HG03060 (cell line): ENCODE measurements around the gene TMEM222.
"Not testable (repeated sequence)": the region's sequence is repeated elsewhere in the genome, so short reads cannot be mapped to it uniquely, and the experiment has no call there.

ENCODE experiments used
- ATAC-seq: cut with Tn5 transposase; IDR thresholded peaks from one replicate; pipeline ENCODE4 v1.9.1; 2021; ENCODE audit warnings: low read depth, moderate number of reproducible peaks; ENCODE audit not compliant: unreplicated experiment

Gene TMEM222

GRCh38 chr1:27321813-27322568 is at the start of gene TMEM222:
Gene TMEM222, plus strand, starts transcription at chr1:27322163. Its CDS starts 35 bp downstream, at chr1:27322198.
- peak; percentile 74 for ATAC-seq

DNA sequence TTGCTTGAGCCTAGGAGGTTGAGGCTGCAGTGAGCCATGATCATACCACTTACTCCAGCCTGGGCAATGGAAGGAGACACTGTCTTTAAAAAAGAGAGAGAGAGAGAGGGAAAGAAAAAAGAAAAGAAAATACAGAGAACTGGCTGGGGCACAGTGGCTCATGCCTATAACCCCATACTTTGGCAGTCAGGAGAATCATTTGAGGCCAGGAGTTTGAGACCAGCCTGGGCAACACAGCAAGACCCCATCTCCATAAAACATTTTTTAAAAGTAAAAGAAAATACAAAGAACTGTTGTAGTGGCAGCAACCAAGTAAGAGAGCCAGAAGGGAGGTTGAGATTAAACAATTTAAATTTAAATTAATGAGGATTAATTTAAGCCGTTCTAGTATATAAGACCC is 47.8 kb upstream of the TMEM222 start:
- ATAC-seq, result no peak

DNA sequence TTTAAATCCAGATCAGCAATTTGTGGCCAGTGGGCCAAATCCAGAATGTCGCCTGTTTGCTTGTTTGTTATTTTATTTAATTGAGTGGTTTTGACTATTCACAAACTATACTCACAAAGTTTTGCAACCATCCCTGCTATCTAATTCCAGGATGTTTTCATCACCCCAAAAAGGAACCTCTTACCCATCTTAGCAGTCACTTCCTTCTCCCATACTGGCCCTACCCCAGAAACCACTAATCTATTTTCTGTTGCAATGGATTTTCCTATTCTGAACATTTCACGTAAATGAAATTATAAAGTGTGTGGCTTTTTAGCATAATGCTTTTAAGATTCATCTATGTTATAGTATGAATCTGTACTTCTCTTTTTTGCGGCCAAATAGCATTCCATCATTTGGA is 46.3 kb upstream of the TMEM222 start:
- no peak for ATAC-seq

GRCh38 chr1:27284425-27285273 is 37.3 kb upstream of the TMEM222 start:
- no peak for ATAC-seq

DNA sequence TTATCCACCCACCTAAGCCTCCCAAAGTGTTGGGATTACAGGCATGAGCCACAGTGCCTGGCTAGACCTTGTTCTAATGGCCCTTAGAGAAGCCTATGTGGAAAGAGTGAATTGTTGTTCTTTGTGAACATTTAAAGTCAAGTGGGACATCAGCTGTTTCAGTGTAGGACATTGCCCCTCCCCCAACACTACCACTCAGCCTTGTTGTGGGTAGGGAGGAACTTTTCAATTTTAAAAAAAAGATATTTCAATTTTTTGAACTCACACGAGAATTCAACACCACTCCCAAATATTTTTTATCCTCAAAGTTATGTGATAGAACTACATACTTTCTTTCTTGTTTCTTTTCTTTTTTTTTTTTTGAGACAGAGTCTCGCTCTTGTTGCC is 36.7 kb upstream of the TMEM222 start:
- no peak for ATAC-seq

GRCh38 chr1:27285821-27286220 is 36.1 kb upstream of the TMEM222 start:
- ATAC-seq, result not testable (repeated sequence)

GRCh38 chr1:27289125-27289524 is 32.8 kb upstream of the TMEM222 start:
- ATAC-seq, result not testable (repeated sequence)

- ATAC-seq, result no peak
Measured at GRCh38 chr1:27290581-27290980, 31.4 kb upstream of the TMEM222 start.

- no peak for ATAC-seq
Measured at GRCh38 chr1:27292106-27292505, 29.9 kb upstream of the TMEM222 start.

DNA sequence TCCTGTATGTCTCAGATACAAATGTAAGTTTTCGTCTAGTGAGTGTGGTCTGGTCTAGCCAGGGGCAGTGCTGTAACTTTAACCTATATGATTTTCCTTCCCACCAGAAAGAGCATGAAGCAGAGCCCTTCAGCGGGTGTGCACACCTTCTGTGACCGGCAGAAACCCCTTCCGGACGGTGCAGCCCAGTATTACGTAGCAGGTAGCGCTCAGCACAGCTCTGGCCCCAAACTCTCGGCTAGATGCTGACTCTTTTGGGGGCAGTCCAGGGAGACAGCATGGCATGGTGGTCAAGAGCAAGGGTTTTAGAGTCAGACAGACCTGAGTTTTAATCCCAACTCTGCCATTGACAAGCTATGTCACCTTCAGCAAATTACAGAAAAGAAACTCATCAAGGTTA is 28.0 kb upstream of the TMEM222 start:
- no peak for ATAC-seq

DNA sequence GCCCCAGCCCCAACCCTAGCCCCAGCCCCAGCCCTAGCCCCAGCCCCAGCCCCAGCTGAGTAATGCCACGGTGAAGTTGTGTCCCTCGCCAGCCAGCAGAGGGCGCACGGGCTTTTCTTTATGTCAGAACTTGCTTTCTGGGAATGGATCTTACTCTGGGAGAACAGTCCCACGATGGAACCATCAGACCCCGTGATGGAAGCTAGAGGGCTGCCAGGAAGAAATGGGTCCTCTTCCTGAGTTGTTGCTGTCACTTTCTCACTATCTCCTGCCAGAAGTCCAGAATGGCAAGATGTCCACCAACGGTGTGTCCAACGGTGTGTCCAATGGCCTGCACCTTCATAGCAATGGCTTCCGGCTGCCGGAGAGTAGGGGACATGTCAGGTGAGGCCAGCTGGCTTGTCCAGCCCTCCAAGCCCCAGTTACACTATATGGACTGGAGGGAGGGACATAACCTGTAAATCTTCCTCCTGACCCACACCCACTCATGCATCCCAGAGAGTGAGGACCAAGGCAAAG is 25.1 kb upstream of the TMEM222 start:
- no peak for ATAC-seq

- ATAC-seq, result no peak
Measured at GRCh38 chr1:27297903-27298302, 24.1 kb upstream of the TMEM222 start.

DNA sequence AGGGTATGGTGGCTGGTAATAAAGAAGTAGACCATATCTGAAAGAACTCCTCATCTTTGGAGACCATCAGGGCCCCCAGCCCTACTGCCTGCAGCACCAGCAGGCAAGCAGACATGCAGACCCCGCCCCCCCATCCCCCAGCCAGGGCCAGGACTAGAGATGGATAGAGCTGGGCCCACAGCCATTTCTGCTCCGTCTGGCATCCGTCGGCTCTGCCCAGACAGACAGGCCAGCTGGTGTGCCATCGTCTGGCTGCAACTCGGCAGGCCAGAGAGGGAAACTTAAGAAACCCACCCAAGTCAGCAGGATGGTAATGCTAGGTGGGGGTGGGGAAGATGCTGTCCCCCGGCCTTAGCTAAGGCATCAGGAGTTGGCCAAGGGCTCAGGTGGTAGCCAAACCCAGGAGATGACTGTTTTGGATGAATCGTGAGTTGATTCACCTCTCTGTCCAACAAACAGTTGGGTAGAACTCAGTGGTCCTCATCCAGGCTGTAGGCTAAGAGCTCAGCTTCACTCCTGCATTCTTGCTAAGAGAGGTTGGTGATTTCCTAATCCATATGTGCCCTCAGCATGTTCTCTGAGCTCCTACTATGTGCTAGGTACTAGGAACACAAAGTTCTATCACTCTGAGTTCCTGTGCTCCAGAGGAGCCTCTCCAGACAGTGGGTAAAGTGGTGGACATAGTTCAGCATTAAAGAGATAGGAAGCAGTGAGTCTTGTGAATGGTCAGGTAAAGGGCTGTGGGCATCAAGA is 23.2 kb upstream of the TMEM222 start:
- no peak for ATAC-seq

GRCh38 chr1:27299385-27300271 is 22.3 kb upstream of the TMEM222 start:
- no peak for ATAC-seq

GRCh38 chr1:27300341-27301051 is 21.5 kb upstream of the TMEM222 start:
- ATAC-seq, result no peak

- ATAC-seq, result no peak
Measured at GRCh38 chr1:27301052-27301422, 20.9 kb upstream of the TMEM222 start.

GRCh38 chr1:27301582-27302199 is 20.3 kb upstream of the TMEM222 start:
- no peak for ATAC-seq

DNA sequence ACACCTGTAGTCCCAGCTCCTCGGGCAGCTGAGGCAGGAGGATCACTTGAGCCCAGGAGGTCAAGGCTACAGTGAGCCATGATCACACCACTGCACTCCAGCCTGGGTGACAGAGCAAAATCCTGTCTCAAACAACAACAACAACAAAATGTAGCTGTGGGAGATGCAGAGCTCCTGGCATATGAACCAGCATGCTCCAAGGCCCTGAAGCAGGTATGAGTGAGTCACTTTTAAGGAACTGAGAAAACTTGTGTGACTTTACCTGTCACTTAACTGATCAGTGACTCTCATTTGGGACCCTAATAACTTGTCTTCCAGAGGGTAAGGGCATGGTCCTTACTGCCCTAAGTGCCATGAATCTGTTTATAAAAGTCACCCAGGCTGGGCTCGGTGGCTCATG is 19.4 kb upstream of the TMEM222 start:
- ATAC-seq, result no peak

DNA sequence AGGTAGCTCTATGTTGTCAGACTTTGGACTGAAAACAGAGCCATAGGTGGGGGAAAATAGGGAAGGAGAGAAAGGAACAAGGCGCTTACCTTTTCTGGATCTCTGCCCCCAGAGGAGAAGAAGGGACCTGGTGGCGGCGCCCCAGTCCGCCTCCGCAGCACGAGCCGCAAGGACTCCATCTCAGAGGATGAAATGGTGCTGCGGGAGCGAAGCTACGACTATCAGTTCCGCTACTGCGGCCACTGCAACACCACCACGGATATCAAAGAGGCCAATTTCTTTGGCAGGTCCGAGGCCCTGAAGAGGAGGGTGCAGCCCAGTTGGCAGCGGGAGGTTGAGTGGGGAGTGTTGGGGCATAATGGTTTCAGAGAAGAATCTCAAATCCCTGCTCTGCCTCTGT is 18.5 kb upstream of the TMEM222 start:
- ATAC-seq, result no peak
